Breast epithelium (tissue), 3 donors: ENCODE data around the gene HOXB9.

Experiments
- CTCF ChIP-seq, 3 donors: fragments of 450-650 bp; IDR thresholded peaks; one replicate each; pipeline ENCODE4 v1.5.1; 2016 to 2017; ENCODE audit warnings: antibody characterized with exemption in 3 of 3, mild to moderate bottlenecking in 3 of 3, moderate library complexity in 3 of 3
- POLR2A ChIP-seq: fragments of 450-650 bp; IDR thresholded peaks from one replicate; pipeline ENCODE4 v1.6.1; 2016; ENCODE audit warnings: antibody characterized with exemption, mild to moderate bottlenecking, moderate library complexity
- POLR2AphosphoS5 ChIP-seq, 3 donors: sonication (generic); formaldehyde crosslinking; IDR thresholded peaks; one replicate each; pipeline ENCODE4 v1.6.1; 2017; ENCODE audit warnings: antibody characterized with exemption in 3 of 3

GRCh38 chr17:48626245-48627117, at the start of gene HOXB9:
- TF ChIP-seq CTCF (IDR thresholded peaks at IDR 0.05) = no peak
- no peak for TF ChIP-seq POLR2A
- TF ChIP-seq POLR2AphosphoS5 (IDR thresholded peaks at IDR 0.05) = no peak
